CD4-positive, alpha-beta T cell (primary cell): ENCODE results near the gene STK35. TPM values are rescaled to one million over a fixed set of nuclear protein-coding genes. Genes with fewer than 3 reads are reported as not detected.

ENCODE experiments used
- ATAC-seq: fragments of 200-7000 bp; cut with Tn5 transposase; one replicate; pipeline ENCODE4 v1.10.0; 2022; ENCODE audit warnings: mild to moderate bottlenecking; ENCODE audit not compliant: poor library complexity
- CTCF ChIA-PET: fragments of 350-600 bp; sonication (Branson Sonifier 250); formaldehyde crosslinking; loops from one replicate; lab custom pipeline; 2021; ENCODE audit warnings: antibody characterized with exemption, inconsistent platforms; lab: Charles Lee
- POLR2A ChIA-PET: fragments of 350-600 bp; sonication (Branson Sonifier 250); formaldehyde crosslinking; loops from one replicate; lab custom pipeline; 2021; ENCODE audit warnings: antibody characterized with exemption, inconsistent platforms; lab: Charles Lee
- DNase-seq, 14 experiments: peaks; one replicate each; pipeline ENCODE4 v3.0.0-alpha.2; 2013 to 2020; ENCODE audit warnings: mixed read lengths in 2 of 14
- H3K27ac ChIP-seq, 2 donors: one replicate each; pipeline versions ENCODE4 v1.5.1 to v1.7.0; 2013; ENCODE audit warnings: low read length in 2 of 2, low read depth in 1 of 2, mild to moderate bottlenecking in 1 of 2
- H3K27me3 ChIP-seq, 2 experiments: 1 replicate in 1 of 2; 2 replicates in 1 of 2; pipeline versions ENCODE4 v1.6.1 to v1.7.0; 2013; ENCODE audit warnings: low read length in 2 of 2, control low read depth in 1 of 2, mild to moderate bottlenecking in 1 of 2, moderate library complexity in 1 of 2; ENCODE audit not compliant: insufficient read depth in 2 of 2, control insufficient read depth in 1 of 2
- H3K36me3 ChIP-seq: one replicate; pipeline ENCODE4 v1.6.1; 2013; ENCODE audit warnings: low read length, control low read depth; ENCODE audit not compliant: insufficient read depth
- H3K4me1 ChIP-seq: one replicate; pipeline ENCODE4 v1.6.1; 2013; ENCODE audit warnings: low read length, control low read depth; ENCODE audit not compliant: insufficient read depth
- H3K4me3 ChIP-seq: one replicate; pipeline ENCODE4 v1.5.1; 2013; ENCODE audit warnings: mild to moderate bottlenecking, low read length, moderate library complexity
- H3K9me3 ChIP-seq, 2 experiments: 1 replicate in 1 of 2; 2 replicates in 1 of 2; pipeline versions ENCODE4 v1.6.1 to v1.7.0; 2013; ENCODE audit warnings: low read length in 2 of 2, mild to moderate bottlenecking in 2 of 2, control low read depth in 1 of 2, moderate library complexity in 1 of 2; ENCODE audit not compliant: control insufficient read depth in 1 of 2, insufficient read depth in 1 of 2
- H3K27ac Mint-ChIP-seq: one replicate; pipeline ENCODE4 v1.8.0; 2020; ENCODE audit warnings: mixed read lengths
- H3K27me3 Mint-ChIP-seq: one replicate; pipeline ENCODE4 v1.8.0; 2021; ENCODE audit warnings: mixed read lengths
- H3K36me3 Mint-ChIP-seq: one replicate; pipeline ENCODE4 v1.8.0; 2021; ENCODE audit warnings: low read depth, mixed read lengths
- H3K4me1 Mint-ChIP-seq: one replicate; pipeline ENCODE4 v1.8.0; 2021; ENCODE audit warnings: low read depth, mixed read lengths
- H3K4me3 Mint-ChIP-seq: one replicate; pipeline ENCODE4 v1.8.0; 2020; ENCODE audit warnings: mild to moderate bottlenecking, mixed read lengths
- H3K9me3 Mint-ChIP-seq: one replicate; pipeline ENCODE4 v1.8.0; 2020; ENCODE audit warnings: mixed read lengths
- intact Hi-C, 2 experiments: fragments of 100-400 bp; cut with DNase I in 1 of 2; cut with micrococcal nuclease in 1 of 2; formaldehyde crosslinking; loops; one replicate each; pipeline versions ENCODE4 v1.15.1 to v1.9.0; 2023 to 2025; cut with DNase I, micrococcal nuclease
- total RNA-seq, 174 experiments: library from RNA in 2 of 174; stranded (reverse) in 2 of 174; gene quantifications; one replicate each; pipeline ENCODE4 v1.2.3 and lab custom pipeline; 2021 to 2026
- TF ChIP-seq, protein P1 (sequence below): fragments of 200-600 bp; IDR thresholded peaks from one replicate; pipeline ENCODE4 v1.8.0; 2022; ENCODE audit warnings: antibody characterized with exemption, mild to moderate bottlenecking

The STK35 gene
- total RNA-seq, 2 experiments from 2014 or later: 18.9 to 19.6 TPM

DNA sequence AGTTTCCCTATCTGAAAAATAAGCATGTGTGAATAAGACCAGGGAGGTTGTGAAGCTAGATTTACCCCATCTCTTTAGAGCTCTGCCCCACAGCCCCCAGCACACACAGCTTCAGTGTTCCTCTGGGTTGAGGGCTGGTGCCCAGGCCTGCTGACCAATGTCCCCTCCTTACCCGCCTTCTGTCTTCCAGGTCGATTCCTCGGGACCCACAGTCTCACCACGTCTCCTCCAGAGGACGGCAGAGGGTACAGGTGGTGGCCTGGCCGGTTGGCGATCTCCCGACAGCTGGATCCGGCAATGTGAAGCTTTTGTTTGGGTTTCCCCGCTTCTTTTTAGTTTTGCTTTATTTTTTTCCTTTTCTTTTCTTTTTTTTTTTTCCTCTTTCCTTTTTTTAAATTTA lies 42.0 kb downstream of the STK35 start:
- H3K36me3 ChIP-seq: peaks cover 27% of the 10 kb centered on the region
- Mint-ChIP-seq H3K4me1 (peaks cover 8% of the 10 kb centered on the region), H3K36me3 (peaks cover 46% of the 10 kb centered on the region), H3K4me3 (no peak overlapping the region), H3K9me3 (no peaks in the 10 kb centered on the region), H3K27me3 (no peaks in the 10 kb centered on the region), H3K27ac (no peak overlapping the region)
- H3K9me3 ChIP-seq: no peaks in the 10 kb centered on the region
- TF ChIP-seq, protein P1, sequence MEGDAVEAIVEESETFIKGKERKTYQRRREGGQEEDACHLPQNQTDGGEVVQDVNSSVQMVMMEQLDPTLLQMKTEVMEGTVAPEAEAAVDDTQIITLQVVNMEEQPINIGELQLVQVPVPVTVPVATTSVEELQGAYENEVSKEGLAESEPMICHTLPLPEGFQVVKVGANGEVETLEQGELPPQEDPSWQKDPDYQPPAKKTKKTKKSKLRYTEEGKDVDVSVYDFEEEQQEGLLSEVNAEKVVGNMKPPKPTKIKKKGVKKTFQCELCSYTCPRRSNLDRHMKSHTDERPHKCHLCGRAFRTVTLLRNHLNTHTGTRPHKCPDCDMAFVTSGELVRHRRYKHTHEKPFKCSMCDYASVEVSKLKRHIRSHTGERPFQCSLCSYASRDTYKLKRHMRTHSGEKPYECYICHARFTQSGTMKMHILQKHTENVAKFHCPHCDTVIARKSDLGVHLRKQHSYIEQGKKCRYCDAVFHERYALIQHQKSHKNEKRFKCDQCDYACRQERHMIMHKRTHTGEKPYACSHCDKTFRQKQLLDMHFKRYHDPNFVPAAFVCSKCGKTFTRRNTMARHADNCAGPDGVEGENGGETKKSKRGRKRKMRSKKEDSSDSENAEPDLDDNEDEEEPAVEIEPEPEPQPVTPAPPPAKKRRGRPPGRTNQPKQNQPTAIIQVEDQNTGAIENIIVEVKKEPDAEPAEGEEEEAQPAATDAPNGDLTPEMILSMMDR: no peak
- ChIA-PET POLR2A (no interaction called here), CTCF (interaction anchor here (2.0 kb wide), 1 partner anchor 29 kb away, joined by 4 read pairs; no protein-coding TSS in a partner anchor)
- H3K4me1 ChIP-seq: no peaks in the 10 kb centered on the region
- intact Hi-C loops: no loop called here
- DNase-seq: no peak
- H3K27me3 ChIP-seq: no peaks in the 10 kb centered on the region
- H3K27ac ChIP-seq: no peak overlapping the region
- no peak for ATAC-seq
- no peak overlapping the region for H3K4me3 ChIP-seq

DNA sequence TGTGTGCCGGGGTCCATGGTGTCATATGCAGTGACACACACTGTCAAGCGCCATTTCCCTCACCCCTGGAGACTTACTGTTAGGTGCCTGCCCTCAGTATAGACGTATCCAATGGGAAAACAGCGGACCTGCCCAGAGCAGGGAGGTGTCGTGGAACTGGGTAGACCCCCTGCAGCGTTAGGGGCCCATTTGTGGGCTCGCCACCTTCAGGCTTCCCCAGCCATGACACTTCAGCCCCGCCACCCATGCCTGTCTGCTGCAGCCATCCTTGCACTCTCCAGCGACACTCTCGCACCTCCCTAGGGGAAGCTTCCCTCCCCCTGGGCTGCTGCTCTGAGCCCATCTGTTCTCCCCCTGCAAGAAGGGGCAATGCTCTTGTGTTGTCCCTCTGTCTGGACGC lies 43.2 kb downstream of the STK35 start:
- no peaks in the 10 kb centered on the region for H3K4me1 Mint-ChIP-seq
- Histone ChIP-seq H3K27ac (no peak overlapping the region), H3K36me3 (peaks cover 27% of the 10 kb centered on the region), H3K4me1 (no peaks in the 10 kb centered on the region), H3K9me3 (no peaks in the 10 kb centered on the region), H3K4me3 (no peak overlapping the region), H3K27me3 (no peaks in the 10 kb centered on the region)
- no peak overlapping the region for H3K27ac Mint-ChIP-seq
- ChIA-PET POLR2A (no interaction called here), CTCF (no interaction called here)
- intact Hi-C loops: no loop called here
- H3K9me3 Mint-ChIP-seq: no peaks in the 10 kb centered on the region
- TF ChIP-seq, protein P1: no peak
- DNase-seq (no peak), ATAC-seq (no peak)
- H3K4me3 Mint-ChIP-seq: no peak overlapping the region
- H3K27me3 Mint-ChIP-seq: no peaks in the 10 kb centered on the region
- peaks cover 42% of the 10 kb centered on the region for H3K36me3 Mint-ChIP-seq

- ChIA-PET POLR2A (no interaction called here), CTCF (no interaction called here)
- TF ChIP-seq, protein P1: no peak
- peaks cover 40% of the 10 kb centered on the region for H3K36me3 Mint-ChIP-seq
- no peak for ATAC-seq
- H3K4me1 Mint-ChIP-seq: no peaks in the 10 kb centered on the region
- Histone ChIP-seq H3K27ac (no peak overlapping the region), H3K9me3 (no peaks in the 10 kb centered on the region), H3K36me3 (peaks cover 27% of the 10 kb centered on the region), H3K27me3 (no peaks in the 10 kb centered on the region), H3K4me3 (no peak overlapping the region), H3K4me1 (no peaks in the 10 kb centered on the region)
- intact Hi-C loops: no loop called here
- no peak overlapping the region for H3K4me3 Mint-ChIP-seq
- H3K27me3 Mint-ChIP-seq: no peaks in the 10 kb centered on the region
- no peak overlapping the region for H3K27ac Mint-ChIP-seq
- no peaks in the 10 kb centered on the region for H3K9me3 Mint-ChIP-seq
- DNase-seq: no peak
These were observed 43.7 kb downstream of the STK35 start for GRCh38 chr20:2145376-2145775.
